ENCODE data around the gene SPTB.

DNA sequence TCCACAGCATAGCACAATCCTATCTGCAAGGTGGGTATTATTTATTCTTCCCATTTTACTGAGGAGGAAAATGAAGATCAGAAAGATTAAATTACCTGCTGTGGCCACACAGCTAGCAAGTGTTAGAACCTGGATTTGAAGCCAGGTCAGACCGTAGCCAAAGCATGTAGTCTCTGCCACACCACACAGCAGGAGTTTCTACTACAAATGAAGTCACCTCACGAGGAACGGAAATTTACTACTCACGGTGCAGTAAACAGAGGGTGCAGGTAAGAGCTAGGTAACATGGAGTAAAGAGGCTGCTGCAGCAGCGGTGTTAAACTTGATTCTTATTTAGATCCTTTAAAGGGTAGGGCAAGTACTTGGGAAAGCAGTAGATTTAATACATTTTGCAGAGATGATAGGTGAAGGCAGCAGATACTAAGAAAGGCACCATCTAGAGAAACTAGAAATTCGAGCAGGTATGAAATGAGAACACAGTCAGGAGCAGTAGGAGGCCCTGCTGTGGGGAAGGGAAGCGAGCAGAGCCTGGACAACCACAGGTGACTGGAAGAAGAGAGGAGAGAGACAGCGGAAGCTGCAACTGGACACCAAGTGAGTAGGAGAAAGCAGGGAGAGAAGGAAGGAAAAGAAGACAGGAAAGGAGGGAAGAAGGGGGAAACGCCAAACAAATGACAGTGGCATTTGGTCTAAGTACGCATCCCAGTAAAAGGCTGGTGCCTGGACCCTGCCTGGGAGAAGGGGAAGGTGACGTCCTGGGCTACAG is 21.5 kb downstream of the SPTB start:
- TF ChIP-seq, protein P1, sequence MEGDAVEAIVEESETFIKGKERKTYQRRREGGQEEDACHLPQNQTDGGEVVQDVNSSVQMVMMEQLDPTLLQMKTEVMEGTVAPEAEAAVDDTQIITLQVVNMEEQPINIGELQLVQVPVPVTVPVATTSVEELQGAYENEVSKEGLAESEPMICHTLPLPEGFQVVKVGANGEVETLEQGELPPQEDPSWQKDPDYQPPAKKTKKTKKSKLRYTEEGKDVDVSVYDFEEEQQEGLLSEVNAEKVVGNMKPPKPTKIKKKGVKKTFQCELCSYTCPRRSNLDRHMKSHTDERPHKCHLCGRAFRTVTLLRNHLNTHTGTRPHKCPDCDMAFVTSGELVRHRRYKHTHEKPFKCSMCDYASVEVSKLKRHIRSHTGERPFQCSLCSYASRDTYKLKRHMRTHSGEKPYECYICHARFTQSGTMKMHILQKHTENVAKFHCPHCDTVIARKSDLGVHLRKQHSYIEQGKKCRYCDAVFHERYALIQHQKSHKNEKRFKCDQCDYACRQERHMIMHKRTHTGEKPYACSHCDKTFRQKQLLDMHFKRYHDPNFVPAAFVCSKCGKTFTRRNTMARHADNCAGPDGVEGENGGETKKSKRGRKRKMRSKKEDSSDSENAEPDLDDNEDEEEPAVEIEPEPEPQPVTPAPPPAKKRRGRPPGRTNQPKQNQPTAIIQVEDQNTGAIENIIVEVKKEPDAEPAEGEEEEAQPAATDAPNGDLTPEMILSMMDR (optimal IDR thresholded peaks at IDR 0.05 in 1 of 3, IDR thresholded peaks at IDR 0.05 in 1 of 3, conservative IDR thresholded peaks at IDR 0.05 in 1 of 3; ENCODE audit: extremely low read depth in 1 of 3, insufficient read depth in 2 of 3, low read length in 3 of 3): no peak
- no peak for TF ChIP-seq EZH2 (IDR thresholded peaks at IDR 0.05; ENCODE audit: low read length)

Measured in keratinocyte (primary cell).